HL-60 (cell line): ENCODE results near the gene ZNF471.

ENCODE experiments used
- POLR2AphosphoS5 ChIP-seq: IDR thresholded peaks from 2 replicates; pipeline ENCODE4 v1.6.1; 2012; ENCODE audit warnings: low read depth
- TF ChIP-seq, protein P1 (sequence below): IDR thresholded peaks from one replicate; pipeline ENCODE4 v1.5.1; 2011; ENCODE audit warnings: low read length, control low read depth, inconsistent platforms; ENCODE audit not compliant: insufficient read depth

GRCh38 chr19:56537442-56537841 is 29.8 kb downstream of the ZNF471 start:
- no peak for TF ChIP-seq POLR2AphosphoS5
- TF ChIP-seq, protein P1, sequence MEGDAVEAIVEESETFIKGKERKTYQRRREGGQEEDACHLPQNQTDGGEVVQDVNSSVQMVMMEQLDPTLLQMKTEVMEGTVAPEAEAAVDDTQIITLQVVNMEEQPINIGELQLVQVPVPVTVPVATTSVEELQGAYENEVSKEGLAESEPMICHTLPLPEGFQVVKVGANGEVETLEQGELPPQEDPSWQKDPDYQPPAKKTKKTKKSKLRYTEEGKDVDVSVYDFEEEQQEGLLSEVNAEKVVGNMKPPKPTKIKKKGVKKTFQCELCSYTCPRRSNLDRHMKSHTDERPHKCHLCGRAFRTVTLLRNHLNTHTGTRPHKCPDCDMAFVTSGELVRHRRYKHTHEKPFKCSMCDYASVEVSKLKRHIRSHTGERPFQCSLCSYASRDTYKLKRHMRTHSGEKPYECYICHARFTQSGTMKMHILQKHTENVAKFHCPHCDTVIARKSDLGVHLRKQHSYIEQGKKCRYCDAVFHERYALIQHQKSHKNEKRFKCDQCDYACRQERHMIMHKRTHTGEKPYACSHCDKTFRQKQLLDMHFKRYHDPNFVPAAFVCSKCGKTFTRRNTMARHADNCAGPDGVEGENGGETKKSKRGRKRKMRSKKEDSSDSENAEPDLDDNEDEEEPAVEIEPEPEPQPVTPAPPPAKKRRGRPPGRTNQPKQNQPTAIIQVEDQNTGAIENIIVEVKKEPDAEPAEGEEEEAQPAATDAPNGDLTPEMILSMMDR = no peak
